ENCODE measurements around the gene ALKAL2. TPM values are rescaled to one million over a fixed set of nuclear protein-coding genes. Genes with fewer than 3 reads are reported as not detected.

The ALKAL2 gene
- total and polyA plus RNA-seq, 9 of the 15 experiments (the other 6 are each of a cell fraction or from before 2014, with no cell fraction given): not detected

DNA sequence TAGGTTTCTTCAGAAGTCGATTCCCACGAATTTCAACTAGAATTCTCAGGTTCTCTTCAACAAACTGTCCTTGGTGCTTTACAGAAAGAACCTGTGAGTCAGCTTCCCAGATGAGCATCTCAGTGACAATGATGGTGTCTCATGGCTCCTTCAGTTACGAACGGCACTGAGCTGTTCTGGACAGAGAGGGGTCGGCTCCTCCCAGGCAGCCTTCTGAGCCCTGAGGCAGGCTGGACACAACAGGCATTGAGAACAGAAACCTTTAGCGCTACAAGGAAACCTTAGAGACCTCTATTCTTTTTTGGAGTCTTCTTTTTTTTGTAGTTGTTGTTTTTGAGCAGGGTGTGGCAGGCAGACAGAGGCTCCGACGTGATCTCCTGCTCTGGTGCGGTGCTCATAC lies 35.1 kb upstream of the ALKAL2 start:
- in situ Hi-C loops (cut with MboI) (no loop called here), intact Hi-C loops (cut with micrococcal nuclease) (no loop called here)
- H3K4me1 ChIP-seq (replicated peaks in 1 of 2; ENCODE audit: control insufficient read depth in 2 of 2, insufficient read depth in 2 of 2, low read length in 2 of 2): peaks cover 0 to 8% of the 10 kb centered on the region in 2 experiments; a peak in 1 of 5 replicates
- no peaks in the 10 kb centered on the region for H4K20me1 ChIP-seq (replicated peaks; ENCODE audit: control insufficient read depth, insufficient read depth, low read length)
- FAIRE-seq (no peak), ATAC-seq (no peak), DNase-seq (ENCODE audit: extremely low read depth in 1 of 4, low spot score in 3 of 4) (no peak)
- no peaks in the 10 kb centered on the region for H3K9me3 ChIP-seq (replicated peaks; ENCODE audit: control insufficient read depth, insufficient read depth, low read depth, low read length)
- no TSS peak for BruUV-seq (replicated peaks)
- H3K27me3 ChIP-seq (ENCODE audit: control insufficient read depth in 2 of 2, insufficient read depth in 2 of 2, low read length in 2 of 2): peaks cover 0 to 21% of the 10 kb centered on the region in 2 experiments; a peak in 2 of 5 replicates
- CTCF ChIA-PET (ENCODE audit: low intra/inter-chr PET ratio): no interaction called here
- no peak overlapping the region for H2AFZ ChIP-seq (ENCODE audit: low read depth, low read length)
- POLR2A ChIA-PET: interaction anchor here (0.6 kb wide), 1 partner anchor 12 kb away, joined by 3 read pairs; no protein-coding TSS in a partner anchor
- 0% methylated on average over 9 of the region's 9 CpGs for WGBS (ENCODE audit: insufficient coverage, low coverage, missing lambda C conversion rate)
- H3K9ac ChIP-seq (ENCODE audit: insufficient read depth in 1 of 2, low read depth in 2 of 2, low read length in 2 of 2): no peak overlapping the region
- H3K4me2 ChIP-seq (ENCODE audit: insufficient read depth, low read length): no peak overlapping the region
- H3K27ac ChIP-seq (ENCODE audit: extremely low read depth, low read depth, low read length): no peak overlapping the region
- H3K79me2 ChIP-seq (ENCODE audit: control insufficient read depth, insufficient read depth, low read length): no peaks in the 10 kb centered on the region
- no peaks in the 10 kb centered on the region for H3K9me1 ChIP-seq (ENCODE audit: control insufficient read depth, insufficient read depth, low read length)
- TF ChIP-seq, protein P1, sequence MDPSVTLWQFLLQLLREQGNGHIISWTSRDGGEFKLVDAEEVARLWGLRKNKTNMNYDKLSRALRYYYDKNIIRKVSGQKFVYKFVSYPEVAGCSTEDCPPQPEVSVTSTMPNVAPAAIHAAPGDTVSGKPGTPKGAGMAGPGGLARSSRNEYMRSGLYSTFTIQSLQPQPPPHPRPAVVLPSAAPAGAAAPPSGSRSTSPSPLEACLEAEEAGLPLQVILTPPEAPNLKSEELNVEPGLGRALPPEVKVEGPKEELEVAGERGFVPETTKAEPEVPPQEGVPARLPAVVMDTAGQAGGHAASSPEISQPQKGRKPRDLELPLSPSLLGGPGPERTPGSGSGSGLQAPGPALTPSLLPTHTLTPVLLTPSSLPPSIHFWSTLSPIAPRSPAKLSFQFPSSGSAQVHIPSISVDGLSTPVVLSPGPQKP (CRISPR knock-in tag; IDR thresholded peaks at IDR 0.05): no peak
- TF ChIP-seq, protein P2, sequence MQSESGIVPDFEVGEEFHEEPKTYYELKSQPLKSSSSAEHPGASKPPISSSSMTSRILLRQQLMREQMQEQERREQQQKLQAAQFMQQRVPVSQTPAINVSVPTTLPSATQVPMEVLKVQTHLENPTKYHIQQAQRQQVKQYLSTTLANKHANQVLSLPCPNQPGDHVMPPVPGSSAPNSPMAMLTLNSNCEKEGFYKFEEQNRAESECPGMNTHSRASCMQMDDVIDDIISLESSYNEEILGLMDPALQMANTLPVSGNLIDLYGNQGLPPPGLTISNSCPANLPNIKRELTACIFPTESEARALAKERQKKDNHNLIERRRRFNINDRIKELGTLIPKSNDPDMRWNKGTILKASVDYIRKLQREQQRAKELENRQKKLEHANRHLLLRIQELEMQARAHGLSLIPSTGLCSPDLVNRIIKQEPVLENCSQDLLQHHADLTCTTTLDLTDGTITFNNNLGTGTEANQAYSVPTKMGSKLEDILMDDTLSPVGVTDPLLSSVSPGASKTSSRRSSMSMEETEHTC (IDR thresholded peaks at IDR 0.05): no peak
- no peak for TF ChIP-seq MNT (conservative IDR thresholded peaks at IDR 0.05)
- TF ChIP-seq, protein P3, sequence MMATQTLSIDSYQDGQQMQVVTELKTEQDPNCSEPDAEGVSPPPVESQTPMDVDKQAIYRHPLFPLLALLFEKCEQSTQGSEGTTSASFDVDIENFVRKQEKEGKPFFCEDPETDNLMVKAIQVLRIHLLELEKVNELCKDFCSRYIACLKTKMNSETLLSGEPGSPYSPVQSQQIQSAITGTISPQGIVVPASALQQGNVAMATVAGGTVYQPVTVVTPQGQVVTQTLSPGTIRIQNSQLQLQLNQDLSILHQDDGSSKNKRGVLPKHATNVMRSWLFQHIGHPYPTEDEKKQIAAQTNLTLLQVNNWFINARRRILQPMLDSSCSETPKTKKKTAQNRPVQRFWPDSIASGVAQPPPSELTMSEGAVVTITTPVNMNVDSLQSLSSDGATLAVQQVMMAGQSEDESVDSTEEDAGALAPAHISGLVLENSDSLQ (IDR thresholded peaks at IDR 0.05): no peak
- no peaks in the 10 kb centered on the region for H3K36me3 ChIP-seq (ENCODE audit: control insufficient read depth, insufficient read depth, low read length)
- no peak overlapping the region for H3K4me3 ChIP-seq
